IPS-18c (cell line): Measurements from ENCODE around the gene PDE1C.

Source experiments
- H3K4me3 ChIP-seq: 2 replicates; pipeline ENCODE4 v1.7.0; 2013; ENCODE audit warnings: low read depth, mild to moderate bottlenecking, low read length, moderate library complexity; ENCODE audit not compliant: insufficient read depth
- H3K9me3 ChIP-seq: one replicate; pipeline ENCODE4 v1.6.1; 2013; ENCODE audit warnings: mild to moderate bottlenecking, low read length, moderate library complexity; ENCODE audit not compliant: control insufficient read depth, insufficient read depth

Gene PDE1C

GRCh38 chr7:32058002-32058401 is 12.2 kb downstream of the PDE1C start:
- Histone ChIP-seq H3K9me3 (no peaks in the 10 kb centered on the region), H3K4me3 (no peak overlapping the region)

DNA sequence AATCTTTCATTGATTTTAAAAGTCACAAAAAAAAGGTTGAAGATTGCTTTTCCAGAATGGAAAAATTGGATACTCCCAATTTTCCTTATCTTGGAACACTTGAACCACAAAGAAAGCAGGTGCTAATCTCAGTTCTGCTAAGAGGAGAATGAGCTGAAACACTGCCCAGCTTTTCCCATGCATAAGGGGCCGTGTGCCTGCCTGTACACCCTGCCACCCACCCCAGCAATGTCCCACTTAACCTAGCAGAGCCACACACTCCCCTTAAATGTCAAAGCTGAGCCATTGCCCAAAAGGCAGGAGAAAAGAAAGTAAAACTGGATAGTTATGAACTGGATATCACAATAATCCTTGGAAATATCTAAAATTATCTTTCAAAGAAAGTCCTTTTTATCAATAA is 13.4 kb downstream of the PDE1C start:
- Histone ChIP-seq H3K9me3 (no peaks in the 10 kb centered on the region), H3K4me3 (no peak overlapping the region)

- H3K9me3 ChIP-seq = no peaks in the 10 kb centered on the region
These were observed 17.0 kb downstream of the PDE1C start for GRCh38 chr7:32053204-32053603.

GRCh38 chr7:32051128-32051527 is 19.1 kb downstream of the PDE1C start:
- Histone ChIP-seq H3K9me3 (no peaks in the 10 kb centered on the region), H3K4me3 (no peak overlapping the region)

More at GRCh38 chr7:32053204-32053603, 17.0 kb downstream of the PDE1C start:
- H3K4me3 ChIP-seq = no peak overlapping the region

DNA sequence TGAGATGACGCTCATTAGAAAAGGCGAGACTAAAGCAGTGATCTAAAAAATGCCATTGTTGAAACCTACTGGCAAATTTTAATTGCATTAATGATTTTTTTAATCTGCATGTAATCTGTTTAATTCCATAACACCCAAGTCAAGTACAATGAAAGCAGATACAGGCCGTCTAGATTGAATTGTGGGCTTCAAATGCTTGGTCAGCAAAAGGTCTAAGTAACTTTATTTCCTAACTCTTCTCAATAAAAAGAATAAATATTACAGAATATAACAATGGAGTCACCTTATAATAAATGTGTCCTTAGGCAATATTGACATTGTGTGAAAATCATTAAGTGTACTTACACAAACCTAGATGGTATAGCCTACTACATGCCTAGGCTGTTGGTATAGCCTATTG is 20.6 kb downstream of the PDE1C start:
- H3K9me3 ChIP-seq = no peaks in the 10 kb centered on the region
- H3K4me3 ChIP-seq = no peak overlapping the region

- H3K4me3 ChIP-seq = no peak overlapping the region
- no peaks in the 10 kb centered on the region for H3K9me3 ChIP-seq
These were observed 21.2 kb downstream of the PDE1C start for GRCh38 chr7:32048970-32049491.

- Histone ChIP-seq H3K4me3 (no peak overlapping the region), H3K9me3 (no peaks in the 10 kb centered on the region)
These were observed 22.4 kb downstream of the PDE1C start for GRCh38 chr7:32047801-32048200.

DNA sequence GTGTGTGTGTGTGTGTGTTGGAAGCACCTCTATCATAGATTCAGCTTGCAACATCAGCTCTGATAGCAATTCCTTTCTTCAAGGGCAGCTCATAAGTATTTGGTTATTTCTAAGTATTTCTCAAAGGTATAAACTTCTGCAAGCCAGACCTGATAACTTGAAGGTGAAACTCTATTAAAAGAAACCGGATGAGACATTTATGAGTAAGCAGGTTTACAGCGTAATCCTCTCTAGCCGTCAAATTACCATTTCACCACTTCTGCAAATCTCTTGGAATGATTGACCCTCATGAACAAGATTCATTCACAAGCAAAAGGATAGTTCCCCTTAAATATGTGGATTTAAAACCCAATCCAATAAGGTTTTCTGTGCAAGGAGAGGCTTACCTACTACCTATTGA is 23.1 kb downstream of the PDE1C start:
- H3K9me3 ChIP-seq = no peaks in the 10 kb centered on the region
- H3K4me3 ChIP-seq = no peak overlapping the region

GRCh38 chr7:32045228-32045627 is 25.0 kb downstream of the PDE1C start:
- no peaks in the 10 kb centered on the region for H3K9me3 ChIP-seq
- no peak overlapping the region for H3K4me3 ChIP-seq

- H3K9me3 ChIP-seq = no peaks in the 10 kb centered on the region
- no peak overlapping the region for H3K4me3 ChIP-seq
These were observed 25.5 kb downstream of the PDE1C start for GRCh38 chr7:32044739-32045138.

GRCh38 chr7:32043688-32044087 is 26.5 kb downstream of the PDE1C start:
- H3K9me3 ChIP-seq = no peaks in the 10 kb centered on the region
- H3K4me3 ChIP-seq = no peak overlapping the region

GRCh38 chr7:32042900-32043299 is 27.3 kb downstream of the PDE1C start:
- H3K9me3 ChIP-seq = no peaks in the 10 kb centered on the region
- H3K4me3 ChIP-seq = no peak overlapping the region

- Histone ChIP-seq H3K9me3 (no peaks in the 10 kb centered on the region), H3K4me3 (no peak overlapping the region)
These were observed 31.0 kb downstream of the PDE1C start for GRCh38 chr7:32039000-32039756.

DNA sequence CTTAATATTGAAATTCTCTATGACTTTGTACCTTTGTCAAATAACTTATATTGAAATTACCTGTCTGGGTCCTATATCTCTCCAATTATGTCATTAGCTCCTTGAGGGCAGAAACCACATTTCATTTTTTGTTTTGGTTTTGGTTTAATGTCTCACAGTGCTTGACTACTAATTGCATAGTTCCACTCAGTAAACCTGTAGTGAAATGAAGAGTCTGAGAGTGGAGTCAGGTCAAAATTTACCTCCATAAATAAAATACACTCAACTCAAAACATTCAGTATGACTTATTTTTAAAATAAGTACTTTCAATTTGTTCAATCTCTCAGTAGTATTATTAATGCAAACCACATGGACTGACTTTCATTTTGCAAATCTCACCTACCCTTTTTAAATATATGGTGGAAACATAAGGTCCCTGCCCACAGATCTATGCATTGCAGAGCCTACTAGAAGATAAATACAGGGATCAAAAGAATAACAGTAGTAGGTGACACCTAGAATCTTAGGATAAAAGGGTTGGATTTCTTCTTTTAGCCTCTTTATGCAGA is 32.5 kb downstream of the PDE1C start:
- no peak overlapping the region for H3K4me3 ChIP-seq
- H3K9me3 ChIP-seq = no peaks in the 10 kb centered on the region

DNA sequence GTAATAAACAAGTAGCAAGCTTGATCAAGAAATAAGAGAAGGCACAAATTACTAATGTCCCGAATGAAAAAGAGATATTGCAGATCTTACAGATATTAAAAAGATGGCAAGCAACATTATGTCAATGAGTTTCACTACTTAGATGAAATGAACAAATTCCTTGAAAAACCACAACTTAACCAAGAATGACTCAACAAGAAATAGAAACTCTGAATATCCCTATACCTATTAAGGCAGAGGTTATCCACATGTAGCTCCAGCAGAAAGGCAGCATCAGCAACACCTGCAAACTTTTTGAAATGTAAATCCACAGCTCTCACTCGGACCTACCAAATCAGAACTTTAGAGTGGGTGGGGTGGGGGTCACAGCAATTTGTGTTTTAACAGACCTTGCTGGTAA is 33.6 kb downstream of the PDE1C start:
- no peak overlapping the region for H3K4me3 ChIP-seq
- no peaks in the 10 kb centered on the region for H3K9me3 ChIP-seq

- H3K9me3 ChIP-seq = no peaks in the 10 kb centered on the region
- H3K4me3 ChIP-seq = no peak overlapping the region
These were observed 36.2 kb downstream of the PDE1C start for GRCh38 chr7:32034052-32034451.

DNA sequence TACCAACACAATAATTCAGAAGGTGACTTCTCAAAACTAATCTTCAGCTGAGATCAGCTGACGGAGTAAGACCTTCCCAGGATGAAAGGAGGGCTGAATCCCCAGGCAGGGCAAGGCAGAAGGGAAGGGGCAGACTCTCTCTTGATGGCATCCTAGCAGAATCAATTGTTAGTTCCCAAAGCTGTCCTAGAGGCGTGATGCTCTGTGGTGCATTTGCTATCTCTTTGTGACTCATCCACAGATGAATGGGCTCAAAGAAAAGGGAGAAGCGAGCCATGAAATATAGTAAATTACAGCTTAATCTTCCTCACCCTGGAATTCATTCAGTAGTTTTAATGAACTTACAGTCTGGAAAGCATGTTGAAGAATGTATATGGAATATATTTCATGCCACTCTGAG is 37.2 kb downstream of the PDE1C start:
- H3K9me3 ChIP-seq = no peaks in the 10 kb centered on the region
- H3K4me3 ChIP-seq = no peak overlapping the region

DNA sequence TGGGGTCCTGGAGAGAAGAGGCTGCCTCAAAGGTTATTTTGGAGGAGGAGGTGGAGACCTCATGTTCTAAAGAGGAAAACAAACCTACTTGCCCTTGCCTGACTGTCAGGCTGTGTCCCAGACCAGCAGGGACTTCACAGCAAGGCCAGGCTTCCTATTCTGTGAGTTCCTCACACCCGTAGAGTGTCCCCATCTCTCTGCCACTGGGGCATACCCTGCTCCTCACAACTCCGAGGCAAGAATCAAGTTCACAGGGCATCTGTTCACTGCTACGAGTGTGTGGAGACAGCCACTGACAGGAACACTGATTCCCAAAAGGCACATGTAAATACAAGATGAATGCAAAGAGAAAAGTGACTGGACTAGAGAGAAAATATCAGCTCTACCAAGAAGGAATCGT is 38.0 kb downstream of the PDE1C start:
- Histone ChIP-seq H3K9me3 (no peaks in the 10 kb centered on the region), H3K4me3 (no peak overlapping the region)
